HG02588 (cell line): ENCODE results near the gene SDK2.
A peak's percentile ranks its signal among the peaks of the same experiment; 100 is the strongest.

Experiments used
- ATAC-seq: cut with Tn5 transposase; IDR thresholded peaks from one replicate; pipeline ENCODE4 v1.9.1; 2021; ENCODE audit warnings: mild to moderate bottlenecking, moderate library complexity; ENCODE audit not compliant: unreplicated experiment

Gene SDK2

GRCh38 chr17:73430848-73431247 lies 213.4 kb downstream of the SDK2 start:
- ATAC-seq, result no peak

GRCh38 chr17:73430165-73430680 lies 214.0 kb downstream of the SDK2 start:
- ATAC-seq, result no peak

GRCh38 chr17:73429440-73430164 lies 214.6 kb downstream of the SDK2 start:
- peak; percentile 80 for ATAC-seq

GRCh38 chr17:73427198-73427597 lies 217.0 kb downstream of the SDK2 start:
- no peak for ATAC-seq

- ATAC-seq, result no peak
Observed at GRCh38 chr17:73424571-73424970, 219.7 kb downstream of the SDK2 start.

- no peak for ATAC-seq
Observed at GRCh38 chr17:73423806-73424205, 220.4 kb downstream of the SDK2 start.

- no peak for ATAC-seq
Observed at GRCh38 chr17:73423159-73423715, 221.0 kb downstream of the SDK2 start.

- ATAC-seq, result no peak
Observed at GRCh38 chr17:73422121-73422520, 222.1 kb downstream of the SDK2 start.

- no peak for ATAC-seq
Observed at GRCh38 chr17:73420897-73421296, 223.3 kb downstream of the SDK2 start.

GRCh38 chr17:73419881-73420280 lies 224.4 kb downstream of the SDK2 start:
- ATAC-seq, result no peak

GRCh38 chr17:73419051-73419450 lies 225.2 kb downstream of the SDK2 start:
- no peak for ATAC-seq

GRCh38 chr17:73415782-73416181 lies 228.5 kb downstream of the SDK2 start:
- ATAC-seq, result no peak

- no peak for ATAC-seq
Observed at GRCh38 chr17:73414171-73414955, 229.9 kb downstream of the SDK2 start.

GRCh38 chr17:73412914-73413313 lies 231.3 kb downstream of the SDK2 start:
- ATAC-seq, result no peak

- no peak for ATAC-seq
Observed at GRCh38 chr17:73411313-73411747, 232.9 kb downstream of the SDK2 start.

- ATAC-seq, result no peak
Observed at GRCh38 chr17:73410586-73411312, 233.5 kb downstream of the SDK2 start.

- no peak for ATAC-seq
Observed at GRCh38 chr17:73404246-73404645, 240.0 kb downstream of the SDK2 start.

- no peak for ATAC-seq
Observed at GRCh38 chr17:73402466-73402865, 241.8 kb downstream of the SDK2 start.

GRCh38 chr17:73401911-73402310 lies 242.3 kb downstream of the SDK2 start:
- ATAC-seq, result no peak

- no peak for ATAC-seq
Observed at GRCh38 chr17:73400915-73401545, 243.2 kb downstream of the SDK2 start.

GRCh38 chr17:73399056-73399455 lies 245.2 kb downstream of the SDK2 start:
- no peak for ATAC-seq
